Measurements from ENCODE around the gene RPS6KA5.

RPS6KA5 gene

DNA sequence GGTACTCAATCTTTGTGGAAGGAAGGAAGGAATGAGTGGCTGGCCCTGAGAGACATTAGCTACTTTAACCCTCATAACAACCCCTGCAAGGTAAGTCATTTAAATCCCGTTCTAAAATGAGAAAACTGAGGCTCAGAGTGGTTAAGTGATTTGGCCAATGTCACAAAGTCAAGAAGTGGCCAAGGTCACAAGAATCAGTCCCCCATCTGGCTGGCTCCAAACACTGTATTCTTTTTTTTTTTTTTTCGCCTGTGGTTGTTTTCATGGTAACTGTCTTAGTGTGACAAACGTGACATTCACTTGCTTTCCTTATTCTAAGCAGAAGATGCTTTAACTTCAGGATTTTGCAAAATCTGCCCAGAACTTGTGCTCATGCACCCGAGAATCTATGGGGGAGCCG is 247.0 kb downstream of the RPS6KA5 start:
- Histone ChIP-seq H4K20me1 (ENCODE audit: control insufficient read depth, insufficient read depth, low read depth, low read length) (no peaks in the 10 kb centered on the region), H3K4me1 (ENCODE audit: control insufficient read depth, low read length) (no peaks in the 10 kb centered on the region), H3F3A (ENCODE audit: control insufficient read depth, insufficient read depth) (no peaks in the 10 kb centered on the region), H3K27ac (ENCODE audit: low read depth, low read length) (no peak overlapping the region), H3K79me2 (ENCODE audit: control insufficient read depth, low read length) (no peaks in the 10 kb centered on the region), H3K36me3 (ENCODE audit: control insufficient read depth, low read length) (no peaks in the 10 kb centered on the region), H3K9me2 (replicated peaks; ENCODE audit: control insufficient read depth, low read length) (no peaks in the 10 kb centered on the region), H3K4me3 (ENCODE audit: low read length) (no peak overlapping the region), H3K27me3 (ENCODE audit: control insufficient read depth, low read length) (peaks cover 15% of the 10 kb centered on the region), H3K4me2 (ENCODE audit: low read length) (no peak overlapping the region), H3K9me3 (ENCODE audit: control insufficient read depth, insufficient read depth, low read length) (no peaks in the 10 kb centered on the region)
- TF ChIP-seq, protein P1, sequence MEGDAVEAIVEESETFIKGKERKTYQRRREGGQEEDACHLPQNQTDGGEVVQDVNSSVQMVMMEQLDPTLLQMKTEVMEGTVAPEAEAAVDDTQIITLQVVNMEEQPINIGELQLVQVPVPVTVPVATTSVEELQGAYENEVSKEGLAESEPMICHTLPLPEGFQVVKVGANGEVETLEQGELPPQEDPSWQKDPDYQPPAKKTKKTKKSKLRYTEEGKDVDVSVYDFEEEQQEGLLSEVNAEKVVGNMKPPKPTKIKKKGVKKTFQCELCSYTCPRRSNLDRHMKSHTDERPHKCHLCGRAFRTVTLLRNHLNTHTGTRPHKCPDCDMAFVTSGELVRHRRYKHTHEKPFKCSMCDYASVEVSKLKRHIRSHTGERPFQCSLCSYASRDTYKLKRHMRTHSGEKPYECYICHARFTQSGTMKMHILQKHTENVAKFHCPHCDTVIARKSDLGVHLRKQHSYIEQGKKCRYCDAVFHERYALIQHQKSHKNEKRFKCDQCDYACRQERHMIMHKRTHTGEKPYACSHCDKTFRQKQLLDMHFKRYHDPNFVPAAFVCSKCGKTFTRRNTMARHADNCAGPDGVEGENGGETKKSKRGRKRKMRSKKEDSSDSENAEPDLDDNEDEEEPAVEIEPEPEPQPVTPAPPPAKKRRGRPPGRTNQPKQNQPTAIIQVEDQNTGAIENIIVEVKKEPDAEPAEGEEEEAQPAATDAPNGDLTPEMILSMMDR (IDR thresholded peaks at IDR 0.05; ENCODE audit: low read depth, low read length, poor library complexity, severe bottlenecking): no peak
- TF ChIP-seq EZH2phosphoT487 (IDR thresholded peaks at IDR 0.05; ENCODE audit: borderline replicate concordance, low read length): no peak

DNA sequence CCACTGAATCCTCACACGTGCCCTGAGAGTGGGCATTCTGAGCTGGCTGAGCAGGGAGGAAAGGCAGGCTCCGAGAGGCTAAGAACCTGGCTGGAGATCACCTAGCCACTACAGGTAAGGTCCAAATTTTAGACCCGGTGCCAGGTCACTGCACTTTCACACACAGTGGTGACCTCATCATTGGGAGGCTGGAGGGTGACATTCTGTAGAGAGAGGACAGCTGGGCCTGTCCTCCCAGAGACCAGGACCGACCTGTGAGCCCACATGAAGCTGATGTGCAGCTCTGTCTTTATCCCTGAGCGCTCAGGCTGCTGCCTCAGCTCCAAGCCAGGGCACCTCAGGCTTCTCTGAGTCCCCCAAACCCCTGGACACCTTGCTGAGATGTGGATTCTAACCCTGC is 248.3 kb downstream of the RPS6KA5 start:
- Histone ChIP-seq H3K27me3 (ENCODE audit: control insufficient read depth, low read length) (peaks cover 14% of the 10 kb centered on the region), H3F3A (ENCODE audit: control insufficient read depth, insufficient read depth) (no peaks in the 10 kb centered on the region), H3K79me2 (ENCODE audit: control insufficient read depth, low read length) (no peaks in the 10 kb centered on the region), H3K9me3 (ENCODE audit: control insufficient read depth, insufficient read depth, low read length) (no peaks in the 10 kb centered on the region), H3K36me3 (ENCODE audit: control insufficient read depth, low read length) (no peaks in the 10 kb centered on the region), H4K20me1 (ENCODE audit: control insufficient read depth, insufficient read depth, low read depth, low read length) (no peaks in the 10 kb centered on the region), H3K4me2 (ENCODE audit: low read length) (no peak overlapping the region), H3K4me3 (ENCODE audit: low read length) (no peak overlapping the region), H3K9me2 (replicated peaks; ENCODE audit: control insufficient read depth, low read length) (no peaks in the 10 kb centered on the region), H3K4me1 (ENCODE audit: control insufficient read depth, low read length) (no peaks in the 10 kb centered on the region), H3K27ac (ENCODE audit: low read depth, low read length) (no peak overlapping the region)
- no peak for TF ChIP-seq EZH2phosphoT487 (IDR thresholded peaks at IDR 0.05; ENCODE audit: borderline replicate concordance, low read length)
- TF ChIP-seq, protein P1 (IDR thresholded peaks at IDR 0.05; ENCODE audit: low read depth, low read length, poor library complexity, severe bottlenecking): no peak

DNA sequence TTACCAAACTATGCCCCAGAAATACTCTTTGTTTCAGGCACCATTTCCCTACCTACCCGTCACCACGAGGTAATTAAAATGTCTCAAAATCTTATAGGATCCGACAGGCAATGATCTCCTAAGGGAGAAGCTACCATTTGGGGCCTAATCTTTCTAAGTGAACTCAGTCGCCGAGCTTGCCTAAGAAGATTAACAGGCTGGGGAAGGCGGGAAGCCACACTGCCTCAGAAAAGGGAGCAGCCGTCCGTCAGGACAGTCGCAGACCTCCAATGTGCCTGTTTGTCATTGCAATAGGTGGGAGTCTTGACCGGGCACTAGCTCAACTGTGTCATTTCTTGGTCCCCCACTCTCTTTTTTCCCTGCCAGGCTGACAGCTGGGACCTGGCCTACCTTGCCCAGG is 248.8 kb downstream of the RPS6KA5 start:
- H3K9me3 ChIP-seq (ENCODE audit: control insufficient read depth, insufficient read depth, low read length): no peaks in the 10 kb centered on the region
- H4K20me1 ChIP-seq (ENCODE audit: control insufficient read depth, insufficient read depth, low read depth, low read length): no peaks in the 10 kb centered on the region
- no peaks in the 10 kb centered on the region for H3F3A ChIP-seq (ENCODE audit: control insufficient read depth, insufficient read depth)
- H3K9me2 ChIP-seq (replicated peaks; ENCODE audit: control insufficient read depth, low read length): no peaks in the 10 kb centered on the region
- H3K4me1 ChIP-seq (ENCODE audit: control insufficient read depth, low read length): no peaks in the 10 kb centered on the region
- no peak for TF ChIP-seq EZH2phosphoT487 (IDR thresholded peaks at IDR 0.05; ENCODE audit: borderline replicate concordance, low read length)
- TF ChIP-seq, protein P1 (IDR thresholded peaks at IDR 0.05; ENCODE audit: low read depth, low read length, poor library complexity, severe bottlenecking): no peak
- peaks cover 9% of the 10 kb centered on the region for H3K27me3 ChIP-seq (ENCODE audit: control insufficient read depth, low read length)
- no peaks in the 10 kb centered on the region for H3K36me3 ChIP-seq (ENCODE audit: control insufficient read depth, low read length)
- no peaks in the 10 kb centered on the region for H3K79me2 ChIP-seq (ENCODE audit: control insufficient read depth, low read length)
- no peak overlapping the region for H3K4me3 ChIP-seq (ENCODE audit: low read length)
- no peak overlapping the region for H3K27ac ChIP-seq (ENCODE audit: low read depth, low read length)
- no peak overlapping the region for H3K4me2 ChIP-seq (ENCODE audit: low read length)

DNA sequence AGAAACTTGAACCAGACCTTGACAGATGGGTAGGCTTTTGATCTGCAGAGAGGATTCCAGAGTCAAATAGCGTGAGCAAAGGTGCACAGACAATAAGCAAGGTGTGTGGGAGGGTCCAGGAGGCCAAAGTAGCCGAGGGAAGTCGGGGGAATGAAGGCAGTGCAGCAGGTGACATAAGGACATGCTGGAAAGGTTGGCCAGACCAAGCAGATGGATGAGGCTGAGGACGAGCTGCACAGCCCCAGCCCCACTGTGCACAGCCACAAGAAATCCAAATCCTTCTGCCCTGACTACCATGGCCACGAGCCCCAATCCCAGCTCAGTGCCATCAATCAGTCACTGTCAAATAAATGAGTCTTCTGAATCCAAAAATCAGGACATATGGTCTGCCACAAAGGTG is 249.6 kb downstream of the RPS6KA5 start:
- Histone ChIP-seq H3F3A (ENCODE audit: control insufficient read depth, insufficient read depth) (no peaks in the 10 kb centered on the region), H3K79me2 (ENCODE audit: control insufficient read depth, low read length) (no peaks in the 10 kb centered on the region), H4K20me1 (ENCODE audit: control insufficient read depth, insufficient read depth, low read depth, low read length) (no peaks in the 10 kb centered on the region), H3K9me2 (replicated peaks; ENCODE audit: control insufficient read depth, low read length) (no peaks in the 10 kb centered on the region), H3K9me3 (ENCODE audit: control insufficient read depth, insufficient read depth, low read length) (no peaks in the 10 kb centered on the region), H3K36me3 (ENCODE audit: control insufficient read depth, low read length) (no peaks in the 10 kb centered on the region), H3K27ac (ENCODE audit: low read depth, low read length) (no peak overlapping the region), H3K4me2 (ENCODE audit: low read length) (no peak overlapping the region), H3K4me1 (ENCODE audit: control insufficient read depth, low read length) (no peaks in the 10 kb centered on the region), H3K27me3 (ENCODE audit: control insufficient read depth, low read length) (peaks cover 9% of the 10 kb centered on the region), H3K4me3 (ENCODE audit: low read length) (no peak overlapping the region)
- no peak for TF ChIP-seq EZH2phosphoT487 (IDR thresholded peaks at IDR 0.05; ENCODE audit: borderline replicate concordance, low read length)
- TF ChIP-seq, protein P1 (IDR thresholded peaks at IDR 0.05; ENCODE audit: low read depth, low read length, poor library complexity, severe bottlenecking): no peak

Measured in DOHH2 (cell line).